Heart right ventricle (tissue), 16 donors: ENCODE measurements around the gene RARB. TPM values are rescaled to one million over a fixed set of nuclear protein-coding genes. Genes with fewer than 3 reads are reported as not detected.

ENCODE experiments used
- ATAC-seq, 8 donors: fragments of 200-7000 bp; cut with Tn5 transposase; one replicate each; pipeline ENCODE4 v1.9.1; 2020; ENCODE audit warnings: mild to moderate bottlenecking in 8 of 8, moderate library complexity in 8 of 8, moderate number of reproducible peaks in 1 of 8
- DNase-seq, 2 donors: peaks; one replicate each; pipeline ENCODE4 v3.0.0-alpha.2; 2020
- H3K27ac ChIP-seq, 10 donors: fragments of 200-600 bp; sonication (generic) in 2 of 10; one replicate each; pipeline versions ENCODE4 v1.5.0 to v1.8.0; 2020 to 2022; ENCODE audit warnings: mild to moderate bottlenecking in 3 of 10
- H3K27me3 ChIP-seq, 7 donors: fragments of 200-600 bp; one replicate each; pipeline ENCODE4 v1.8.0; 2021 to 2022; ENCODE audit warnings: mild to moderate bottlenecking in 2 of 7
- H3K36me3 ChIP-seq, 9 donors: fragments of 200-600 bp; sonication (generic) in 1 of 9; one replicate each; pipeline versions ENCODE4 v1.5.0 to v1.8.0; 2020 to 2022; ENCODE audit warnings: mild to moderate bottlenecking in 2 of 9
- H3K4me1 ChIP-seq, 9 donors: fragments of 200-600 bp; sonication (generic) in 1 of 9; one replicate each; pipeline versions ENCODE4 v1.5.0 to v1.8.0; 2020 to 2022; ENCODE audit warnings: mild to moderate bottlenecking in 4 of 9
- H3K4me3 ChIP-seq, 10 donors: fragments of 200-600 bp; sonication (generic) in 2 of 10; one replicate each; pipeline versions ENCODE4 v1.5.0 to v1.8.0; 2020 to 2022; ENCODE audit warnings: mild to moderate bottlenecking in 7 of 10, moderate library complexity in 2 of 10
- H3K9me3 ChIP-seq, 11 donors: fragments of 200-600 bp in 10 of 11; sonication (generic) in 2 of 11; one replicate each; pipeline versions ENCODE4 v1.5.0 to v1.8.0; 2013 to 2022; ENCODE audit warnings: mild to moderate bottlenecking in 2 of 11, control low read depth in 1 of 11, moderate library complexity in 1 of 11
- CTCF ChIP-seq, 9 donors: fragments of 200-600 bp; sonication (generic) in 2 of 9; IDR thresholded peaks; one replicate each; pipeline versions ENCODE4 v1.5.0 to v1.8.0; 2021 to 2022; ENCODE audit warnings: antibody characterized with exemption in 9 of 9, mild to moderate bottlenecking in 5 of 9, moderate library complexity in 1 of 9
- WGBS, 2 donors: extraction: QIAGEN DNeasy Blood & Tissue Kit; methylation state at CpG; one replicate each; pipeline ENCODE4 v1.1.7; 2013; ENCODE audit warnings: inconsistent platforms in 1 of 2; 5-methylcytosine and 5-hydroxymethylcytosine counted together
- intact Hi-C, 10 donors: fragments of 100-400 bp; cut with DNase I; formaldehyde crosslinking; loops; one replicate each; pipeline versions ENCODE4 v1.11.1 to v1.14.2; 2022
- polyA plus RNA-seq, 2 donors: library from polyadenylated mRNA; stranded (reverse); fragments of 200-250 nt; gene quantifications; one replicate each; pipeline ENCODE4 v1.2.3, GENCODE V29; 2013
- total RNA-seq, 10 donors: library from RNA; stranded (reverse); fragmentation: NEBNext Ultra II Directional in 3 of 10; extraction: Animal tissue kit (Norgen Biotek cat#: 25700) in 3 of 10; gene quantifications; one replicate each; pipeline versions ENCODE4 v1.2.1 to v1.2.4, GENCODE V29; 2021 to 2023
- donor health status: Arrhythmogenic right ventricular cardiomyopathy.
- donor health status: ischemic (EF 13 %, LVEDD 7.1; RV severe dilation, severe dysfunction).
- donor health status: healthy with polysubstance abuse.
- donor health status: DM: no; HTN: yes; CAD: no.
- donor health status: DM: no; HTN: no; CAD: no.
- donor health status: ischemic (EF 25% LVEDD 6.9; RV normal size, moderate dysfunction).
- donor health status: ischemic (EF 25% LVEDD 5.7; RV mildly dilated, moderate dysfunction).
- donor health status: healthy.
- donor health status: DM: yes; HTN: yes; CAD: no.
- donor health status: Ischemic cardiomyopathy.
- donor health status: ischemic (EF 35%, LVEDD 5.7; RV mildly dilated, moderate dysfunction).
- donor health status: nonischemic (EF 11% LVEDD 7.7; RV severe dilation, severe dysfunction).
- donor health status: DM: yes; HTN: yes; CAD: no.
- donor health status: PGD.
- donor health status: ischemic (EF 29% LVEDD 5.4; RV normal size, mild dysfunction).
- donor health status: nonischemic (EF 23%, LVEDD 6.1; RV moderate dilation, normal function).

Gene RARB
- total and polyA plus RNA-seq, 12 donors = 3.6 to 23.2 (median 17.8) TPM

- DNase-seq = peak in 1 of 2 donors; percentile 39
- TF ChIP-seq CTCF (IDR thresholded peaks at IDR 0.05) = no peak
- H3K9me3 ChIP-seq = no peaks in the 10 kb centered on the region
- H3K27ac ChIP-seq = peak overlapping the region in 5 of 10 donors; percentile 9 to 63 (median 28)
- no peak overlapping the region for H3K4me3 ChIP-seq
- ATAC-seq = peak in 7 of 8 donors; percentile 10 to 90 (median 31)
- 72 to 80% methylated on average over 10 of the region's 10 CpGs for WGBS, 2 donors
- no peaks in the 10 kb centered on the region for H3K27me3 ChIP-seq
- H3K36me3 ChIP-seq = peaks cover 0 to 23% (median 0%) of the 10 kb centered on the region in 9 donors
- intact Hi-C loops = no loop called here
- peaks cover 5 to 36% (median 15%) of the 10 kb centered on the region in 9 donors for H3K4me1 ChIP-seq
Measured at GRCh38 chr3:25568525-25569078, 140.5 kb downstream of the RARB start.

- intact Hi-C loops = no loop called here
- no peak for DNase-seq
- Histone ChIP-seq H3K27me3 (no peaks in the 10 kb centered on the region), H3K36me3 (peaks cover 0 to 23% (median 0%) of the 10 kb centered on the region in 9 donors), H3K9me3 (no peaks in the 10 kb centered on the region), H3K4me3 (no peak overlapping the region), H3K4me1 (peaks cover 5 to 49% (median 17%) of the 10 kb centered on the region in 9 donors), H3K27ac (no peak overlapping the region)
- ATAC-seq = no peak
- no peak for TF ChIP-seq CTCF (IDR thresholded peaks at IDR 0.05)
- 94 to 96% methylated on average over 6 of the region's 6 CpGs for WGBS, 2 donors
Measured at GRCh38 chr3:25571285-25571684, 143.2 kb downstream of the RARB start.

GRCh38 chr3:25572336-25572735 lies 144.3 kb downstream of the RARB start:
- WGBS, 2 donors = 90 to 92% methylated on average over 3 of the region's 3 CpGs
- Histone ChIP-seq H3K27me3 (no peaks in the 10 kb centered on the region), H3K4me1 (peaks cover 5 to 56% (median 17%) of the 10 kb centered on the region in 9 donors), H3K27ac (peak overlapping the region in 2 of 10 donors; percentile 58 to 79), H3K4me3 (no peak overlapping the region), H3K9me3 (no peaks in the 10 kb centered on the region), H3K36me3 (peaks cover 0 to 29% (median 0%) of the 10 kb centered on the region in 9 donors)
- ATAC-seq (no peak), DNase-seq (no peak)
- intact Hi-C loops = no loop called here
- no peak for TF ChIP-seq CTCF (IDR thresholded peaks at IDR 0.05)

GRCh38 chr3:25572919-25573385 lies 144.9 kb downstream of the RARB start:
- Histone ChIP-seq H3K36me3 (peaks cover 0 to 32% (median 0%) of the 10 kb centered on the region in 9 donors), H3K9me3 (no peaks in the 10 kb centered on the region), H3K27ac (peak overlapping the region; percentile 5 to 80 (median 72)), H3K27me3 (no peaks in the 10 kb centered on the region), H3K4me1 (peaks cover 5 to 54% (median 14%) of the 10 kb centered on the region in 9 donors), H3K4me3 (no peak overlapping the region)
- peak in 5 of 8 donors; percentile 2 to 36 (median 3) for ATAC-seq
- DNase-seq = no peak
- no peak for TF ChIP-seq CTCF (IDR thresholded peaks at IDR 0.05)
- intact Hi-C loops = no loop called here
- WGBS, 2 donors = 68 to 74% methylated on average over 14 of the region's 14 CpGs
